ENCODE measurements around the gene HMCN2.

HMCN2 gene

GRCh38 chr9:130309689-130310455 lies 44.3 kb downstream of the HMCN2 start:
- no peak for DNase-seq

- no peak for DNase-seq
Measured at GRCh38 chr9:130310456-130310855, 44.9 kb downstream of the HMCN2 start.

- no peak for DNase-seq
Measured at GRCh38 chr9:130311003-130311402, 45.4 kb downstream of the HMCN2 start.

- no peak for DNase-seq
Measured at GRCh38 chr9:130311408-130312140, 46.0 kb downstream of the HMCN2 start.

- no peak for DNase-seq
Measured at GRCh38 chr9:130313103-130313858, 47.7 kb downstream of the HMCN2 start.

- DNase-seq, result no peak
Measured at GRCh38 chr9:130315446-130316226, 50.1 kb downstream of the HMCN2 start.

- DNase-seq, result no peak
Measured at GRCh38 chr9:130316430-130316829, 50.9 kb downstream of the HMCN2 start.

GRCh38 chr9:130319300-130319699 lies 53.7 kb downstream of the HMCN2 start:
- DNase-seq, result no peak

- DNase-seq, result no peak
Measured at GRCh38 chr9:130319944-130320712, 54.6 kb downstream of the HMCN2 start.

GRCh38 chr9:130320723-130321481 lies 55.3 kb downstream of the HMCN2 start:
- DNase-seq, result no peak

- no peak for DNase-seq
Measured at GRCh38 chr9:130321539-130321938, 56.0 kb downstream of the HMCN2 start.

- no peak for DNase-seq
Measured at GRCh38 chr9:130323051-130323745, 57.6 kb downstream of the HMCN2 start.

GRCh38 chr9:130325921-130326320 lies 60.4 kb downstream of the HMCN2 start:
- DNase-seq, result no peak

GRCh38 chr9:130327070-130327780 lies 61.7 kb downstream of the HMCN2 start:
- DNase-seq, result no peak

GRCh38 chr9:130327781-130328348 lies 62.3 kb downstream of the HMCN2 start:
- DNase-seq, result no peak

GRCh38 chr9:130328349-130328801 lies 62.8 kb downstream of the HMCN2 start:
- DNase-seq, result no peak

GRCh38 chr9:130329061-130329460 lies 63.5 kb downstream of the HMCN2 start:
- no peak for DNase-seq

GRCh38 chr9:130330202-130330862 lies 64.8 kb downstream of the HMCN2 start:
- DNase-seq, result no peak

GRCh38 chr9:130331061-130331460 lies 65.5 kb downstream of the HMCN2 start:
- DNase-seq, result no peak

All from effector CD4-positive, alpha-beta T cell (primary cell).